Subcutaneous adipose tissue (tissue), 4 donors: ENCODE results near the gene DNAJC13. TPM values are rescaled to one million over a fixed set of nuclear protein-coding genes. Genes with fewer than 3 reads are reported as not detected.

Experiments
- total RNA-seq, 4 donors: library from RNA; depleted of rRNA; stranded (reverse); fragments of >200 nt; gene quantifications; one replicate each; pipeline ENCODE4 v1.1.0, GENCODE V29; 2016
- TF ChIP-seq, protein P1 (sequence below): fragments of 450-650 bp; IDR thresholded peaks from one replicate; pipeline ENCODE4 v1.5.1; 2016; ENCODE audit warnings: low read depth, mild to moderate bottlenecking, control low read depth, antibody characterized with exemption, moderate library complexity

DNAJC13 gene
- total RNA-seq, 4 donors from 2014 or later = 55.6 to 79.7 (median 66.3) TPM

DNA sequence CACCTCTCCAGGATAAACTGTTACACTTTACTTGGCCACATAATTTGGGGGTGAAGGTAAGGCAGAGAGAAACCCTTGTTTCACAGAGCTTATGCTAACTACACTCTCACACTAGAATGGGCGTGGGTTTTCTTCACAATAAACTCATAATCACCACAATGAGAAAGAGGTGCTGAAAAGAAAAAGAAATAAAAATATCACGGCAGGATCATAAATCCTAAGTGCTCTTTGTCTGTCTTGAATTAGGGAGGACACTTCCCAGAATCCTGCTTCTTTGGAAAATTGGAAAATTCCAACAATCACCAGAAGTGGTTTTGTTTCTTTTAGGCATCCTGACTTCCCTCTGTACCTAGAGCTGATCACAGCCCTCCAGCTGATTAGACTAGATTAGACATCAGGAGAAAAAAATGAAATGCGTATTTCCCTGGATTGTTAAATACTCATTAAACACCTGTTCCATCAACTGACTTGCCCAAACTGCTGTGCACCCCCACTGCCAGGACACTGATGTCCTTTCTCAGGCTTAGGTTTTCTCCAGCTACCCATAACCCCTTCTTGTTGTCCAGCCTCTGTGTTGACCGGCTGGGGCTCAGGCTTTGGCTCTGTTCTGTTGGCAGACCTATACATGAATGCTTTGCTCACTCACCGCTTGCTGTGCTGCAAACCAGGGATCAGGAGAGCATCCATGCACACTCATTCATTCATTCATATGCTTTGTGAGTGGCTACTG lies 138.2 kb downstream of the DNAJC13 start:
- TF ChIP-seq, protein P1, sequence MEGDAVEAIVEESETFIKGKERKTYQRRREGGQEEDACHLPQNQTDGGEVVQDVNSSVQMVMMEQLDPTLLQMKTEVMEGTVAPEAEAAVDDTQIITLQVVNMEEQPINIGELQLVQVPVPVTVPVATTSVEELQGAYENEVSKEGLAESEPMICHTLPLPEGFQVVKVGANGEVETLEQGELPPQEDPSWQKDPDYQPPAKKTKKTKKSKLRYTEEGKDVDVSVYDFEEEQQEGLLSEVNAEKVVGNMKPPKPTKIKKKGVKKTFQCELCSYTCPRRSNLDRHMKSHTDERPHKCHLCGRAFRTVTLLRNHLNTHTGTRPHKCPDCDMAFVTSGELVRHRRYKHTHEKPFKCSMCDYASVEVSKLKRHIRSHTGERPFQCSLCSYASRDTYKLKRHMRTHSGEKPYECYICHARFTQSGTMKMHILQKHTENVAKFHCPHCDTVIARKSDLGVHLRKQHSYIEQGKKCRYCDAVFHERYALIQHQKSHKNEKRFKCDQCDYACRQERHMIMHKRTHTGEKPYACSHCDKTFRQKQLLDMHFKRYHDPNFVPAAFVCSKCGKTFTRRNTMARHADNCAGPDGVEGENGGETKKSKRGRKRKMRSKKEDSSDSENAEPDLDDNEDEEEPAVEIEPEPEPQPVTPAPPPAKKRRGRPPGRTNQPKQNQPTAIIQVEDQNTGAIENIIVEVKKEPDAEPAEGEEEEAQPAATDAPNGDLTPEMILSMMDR = no peak

DNA sequence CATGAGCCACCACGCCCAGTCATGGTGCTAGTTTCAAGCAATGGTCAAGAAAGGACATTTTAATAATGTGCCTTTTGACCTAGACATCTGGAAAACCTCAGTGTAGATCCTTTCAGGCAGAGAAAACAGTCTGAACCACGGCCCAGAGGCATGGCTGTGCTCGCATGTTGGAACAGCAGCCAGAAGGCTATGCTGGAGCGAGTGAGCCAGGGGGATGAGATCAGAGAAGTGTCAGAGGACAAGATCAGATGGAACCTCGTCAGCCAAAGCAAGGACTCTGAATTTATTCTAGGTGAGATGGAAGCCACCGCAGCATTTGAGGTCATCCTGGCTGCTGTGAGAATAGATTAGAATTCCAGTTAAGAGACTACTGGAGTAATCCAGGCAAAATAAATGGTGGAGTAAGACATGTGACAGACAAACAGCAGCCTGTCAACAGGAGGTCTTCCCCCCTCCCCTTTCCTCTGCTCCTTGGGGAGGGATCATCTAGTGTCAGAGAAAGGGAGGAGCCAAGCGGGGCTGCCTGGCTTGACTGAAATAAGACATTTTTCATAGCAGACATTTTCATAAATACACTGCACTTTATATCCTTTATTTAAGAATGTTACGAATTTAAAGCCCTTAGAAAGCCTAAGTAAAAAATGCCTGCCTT lies 139.3 kb downstream of the DNAJC13 start:
- TF ChIP-seq, protein P1 = no peak

DNA sequence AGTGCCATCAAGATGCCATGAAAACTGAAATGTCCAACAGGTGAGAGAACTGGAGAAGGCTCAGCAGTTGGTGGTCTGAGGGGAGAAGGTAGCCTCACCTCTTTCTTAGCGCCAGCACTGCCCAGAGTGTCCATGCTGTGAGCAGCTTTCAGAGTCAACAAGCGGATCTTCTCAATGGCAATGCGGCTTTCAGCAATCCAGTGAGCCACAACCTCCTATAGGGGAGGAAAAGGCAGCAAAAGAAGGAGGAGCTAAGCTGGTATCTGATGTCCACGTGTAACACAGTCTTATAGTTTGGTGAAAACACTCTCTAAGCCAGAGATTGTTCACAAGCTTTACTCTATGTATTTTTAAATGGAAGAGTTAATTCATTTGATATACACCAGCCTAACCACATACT lies 143.7 kb downstream of the DNAJC13 start:
- TF ChIP-seq, protein P1 = no peak

DNA sequence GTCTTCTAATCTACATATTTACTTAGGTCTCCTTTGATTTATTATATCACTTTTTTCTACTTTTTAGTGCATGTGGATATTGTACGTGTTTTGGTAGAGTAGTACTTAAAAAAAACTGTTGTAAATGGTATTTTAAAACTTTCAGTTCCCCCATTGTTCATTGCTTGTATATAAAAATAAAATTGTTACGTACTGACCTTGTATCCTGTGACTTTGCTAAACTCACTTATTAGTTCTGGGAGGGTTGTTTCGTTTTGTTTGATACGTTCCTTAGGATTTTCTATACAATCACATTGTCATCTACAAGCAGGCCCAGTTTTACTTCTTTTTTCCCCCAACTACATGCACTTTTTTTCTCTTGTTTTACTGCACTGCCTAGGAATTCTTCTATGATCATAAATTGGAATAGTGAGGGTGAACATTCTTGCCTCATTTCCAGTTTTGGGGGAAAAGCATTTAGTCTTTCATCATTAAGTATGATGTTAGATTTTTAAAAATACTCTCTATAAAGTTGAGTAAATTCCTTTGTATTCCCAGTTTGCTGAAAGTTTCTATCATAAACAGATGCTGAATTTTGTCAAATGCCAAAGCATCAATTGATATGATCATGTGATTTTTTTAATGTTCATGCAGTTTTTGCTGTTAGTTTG lies 146.2 kb downstream of the DNAJC13 start:
- TF ChIP-seq, protein P1 = no peak

DNA sequence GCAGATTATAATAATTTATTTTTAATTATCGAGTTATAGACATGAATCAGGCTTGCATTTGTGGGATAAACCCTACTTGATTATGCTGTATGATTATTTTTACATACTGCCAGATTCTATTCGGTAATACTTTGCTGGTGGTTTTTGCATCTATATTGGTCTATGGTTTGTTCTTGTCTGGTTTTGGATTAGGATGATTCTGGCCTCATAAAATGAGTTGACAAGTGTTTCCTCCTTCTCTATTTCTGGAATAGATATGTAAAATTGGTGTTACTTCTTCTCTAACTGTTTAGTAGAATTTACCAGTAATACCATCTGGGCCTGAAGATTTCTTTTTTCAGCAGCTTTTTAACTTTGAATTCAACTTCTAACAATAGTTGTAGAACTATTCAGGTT lies 146.8 kb downstream of the DNAJC13 start:
- TF ChIP-seq, protein P1 = no peak

DNA sequence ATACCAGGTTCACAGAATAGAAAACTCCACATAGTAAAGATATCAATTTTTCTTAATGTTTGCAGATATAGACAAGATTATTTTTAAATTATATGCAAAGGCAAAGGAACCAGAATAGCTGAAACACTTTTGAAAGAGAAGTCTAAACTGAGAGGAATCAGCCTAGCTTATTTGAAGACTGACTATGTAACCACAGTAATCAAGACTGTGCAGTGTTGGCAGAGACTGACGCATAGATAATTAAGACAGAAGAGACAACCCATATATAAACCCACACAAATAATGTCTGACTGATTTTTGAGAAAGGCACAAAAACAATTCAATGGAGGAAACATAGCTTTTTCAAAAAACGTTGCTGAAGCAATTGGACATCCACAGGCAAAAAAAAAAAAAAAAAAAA lies 151.1 kb downstream of the DNAJC13 start:
- TF ChIP-seq, protein P1 = no peak

DNA sequence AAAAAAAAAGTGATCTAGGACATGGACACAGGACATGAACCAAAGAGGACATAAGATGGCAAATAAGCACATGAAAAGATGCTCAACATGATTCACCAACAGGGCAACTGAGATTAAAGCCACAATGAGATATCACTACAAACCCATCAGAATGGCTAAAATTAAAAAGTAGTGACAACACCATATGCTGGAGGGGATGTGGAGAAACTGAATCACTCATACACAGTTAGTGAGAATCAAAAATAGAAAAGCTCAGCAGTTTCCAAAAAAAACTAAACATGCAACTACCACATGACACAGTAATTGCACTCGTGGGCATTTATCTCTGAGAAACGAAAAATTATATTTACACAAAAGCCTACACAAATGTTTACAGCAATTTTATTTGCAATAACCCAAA lies 151.9 kb downstream of the DNAJC13 start:
- TF ChIP-seq, protein P1 = no peak
